NCI-H146 treated with DMSO at 0.1 percent for 48 hours (cell line): ENCODE data around the gene RTP3.
"Not testable (repeated sequence)": the region's sequence is repeated elsewhere in the genome, so short reads cannot be mapped to it uniquely, and the experiment has no call there.

Experiments
- DNase-seq: peaks from one replicate; lab custom pipeline; 2025; ENCODE audit not compliant: unreplicated experiment; lab: John Stamatoyannopoulos, UW

The RTP3 gene

GRCh38 chr3:46517016-46517783 is 19.4 kb downstream of the RTP3 start:
- DNase-seq = no peak

GRCh38 chr3:46517784-46518181 is 20.0 kb downstream of the RTP3 start:
- DNase-seq = no peak

- DNase-seq = no peak
Measured at GRCh38 chr3:46519952-46520351, 22.2 kb downstream of the RTP3 start.

GRCh38 chr3:46520531-46520930 is 22.8 kb downstream of the RTP3 start:
- DNase-seq = no peak

GRCh38 chr3:46521096-46521495 is 23.3 kb downstream of the RTP3 start:
- DNase-seq = no peak

GRCh38 chr3:46522201-46522600 is 24.4 kb downstream of the RTP3 start:
- not testable (repeated sequence) for DNase-seq

GRCh38 chr3:46523556-46523955 is 25.8 kb downstream of the RTP3 start:
- no peak for DNase-seq

GRCh38 chr3:46524008-46524407 is 26.2 kb downstream of the RTP3 start:
- no peak for DNase-seq

- DNase-seq = no peak
Measured at GRCh38 chr3:46524832-46525231, 27.1 kb downstream of the RTP3 start.

GRCh38 chr3:46527239-46527638 is 29.5 kb downstream of the RTP3 start:
- no peak for DNase-seq

GRCh38 chr3:46533091-46533490 is 35.3 kb downstream of the RTP3 start:
- no peak for DNase-seq

GRCh38 chr3:46535746-46536145 is 38.0 kb downstream of the RTP3 start:
- DNase-seq = no peak

GRCh38 chr3:46536758-46537157 is 39.0 kb downstream of the RTP3 start:
- no peak for DNase-seq

GRCh38 chr3:46537316-46537715 is 39.5 kb downstream of the RTP3 start:
- no peak for DNase-seq

- DNase-seq = no peak
Measured at GRCh38 chr3:46537779-46538178, 40.0 kb downstream of the RTP3 start.

GRCh38 chr3:46538425-46538802 is 40.6 kb downstream of the RTP3 start:
- not testable (repeated sequence) for DNase-seq

- DNase-seq = no peak
Measured at GRCh38 chr3:46538803-46539442, 41.1 kb downstream of the RTP3 start.

GRCh38 chr3:46539443-46540005 is 41.7 kb downstream of the RTP3 start:
- DNase-seq = no peak

- DNase-seq = no peak
Measured at GRCh38 chr3:46540550-46540949, 42.8 kb downstream of the RTP3 start.

GRCh38 chr3:46541835-46542234 is 44.1 kb downstream of the RTP3 start:
- DNase-seq = no peak

- no peak for DNase-seq
Measured at GRCh38 chr3:46542344-46542743, 44.6 kb downstream of the RTP3 start.

- no peak for DNase-seq
Measured at GRCh38 chr3:46542801-46543201, 45.0 kb downstream of the RTP3 start.
